ENCODE results near the gene GCGR.

DNA sequence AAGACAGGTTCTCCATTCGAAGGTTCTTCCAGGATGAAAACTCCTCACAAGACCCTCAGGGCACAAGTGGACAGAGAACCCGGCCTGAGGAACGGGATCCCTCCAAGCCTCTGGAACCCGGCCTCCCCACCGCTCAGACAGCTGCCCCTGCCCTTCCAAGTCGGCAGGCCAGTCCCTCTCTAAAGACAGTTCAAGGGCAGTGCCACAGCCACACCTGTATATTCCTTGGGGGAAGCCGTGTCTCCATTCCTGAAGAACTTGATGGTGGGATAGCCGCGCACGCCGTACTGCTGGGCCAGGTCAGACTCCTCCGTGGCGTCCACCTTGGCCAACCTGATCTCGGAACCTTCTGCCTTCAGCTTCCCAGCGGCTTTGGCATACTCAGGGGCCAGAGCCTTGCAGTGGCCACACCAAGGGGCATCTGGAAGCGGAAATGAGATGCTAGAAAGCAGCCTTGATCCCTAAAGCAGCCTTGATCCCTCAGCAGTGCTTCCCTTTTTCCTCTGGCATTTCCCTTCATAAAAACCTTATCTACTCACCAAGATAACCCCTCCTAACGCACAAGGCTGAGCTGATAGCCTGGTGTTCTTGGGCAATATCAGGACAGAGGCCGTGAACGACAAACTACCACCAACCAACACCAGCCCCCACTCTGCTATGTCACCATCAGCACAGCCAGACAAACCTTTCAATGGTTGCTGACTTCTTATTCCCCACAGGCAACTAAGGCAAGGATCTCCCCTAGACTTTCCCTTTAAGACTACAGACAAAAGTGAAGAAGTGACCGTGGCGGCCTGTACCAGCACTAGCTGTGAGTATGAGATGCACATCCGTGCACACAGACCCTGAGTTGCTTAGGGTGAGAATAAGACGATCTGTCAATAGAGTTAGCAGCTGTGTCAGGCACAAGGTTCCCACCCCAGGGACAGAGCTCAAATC lies 55.3 kb downstream of the GCGR start:
- TF ChIP-seq, protein P1, sequence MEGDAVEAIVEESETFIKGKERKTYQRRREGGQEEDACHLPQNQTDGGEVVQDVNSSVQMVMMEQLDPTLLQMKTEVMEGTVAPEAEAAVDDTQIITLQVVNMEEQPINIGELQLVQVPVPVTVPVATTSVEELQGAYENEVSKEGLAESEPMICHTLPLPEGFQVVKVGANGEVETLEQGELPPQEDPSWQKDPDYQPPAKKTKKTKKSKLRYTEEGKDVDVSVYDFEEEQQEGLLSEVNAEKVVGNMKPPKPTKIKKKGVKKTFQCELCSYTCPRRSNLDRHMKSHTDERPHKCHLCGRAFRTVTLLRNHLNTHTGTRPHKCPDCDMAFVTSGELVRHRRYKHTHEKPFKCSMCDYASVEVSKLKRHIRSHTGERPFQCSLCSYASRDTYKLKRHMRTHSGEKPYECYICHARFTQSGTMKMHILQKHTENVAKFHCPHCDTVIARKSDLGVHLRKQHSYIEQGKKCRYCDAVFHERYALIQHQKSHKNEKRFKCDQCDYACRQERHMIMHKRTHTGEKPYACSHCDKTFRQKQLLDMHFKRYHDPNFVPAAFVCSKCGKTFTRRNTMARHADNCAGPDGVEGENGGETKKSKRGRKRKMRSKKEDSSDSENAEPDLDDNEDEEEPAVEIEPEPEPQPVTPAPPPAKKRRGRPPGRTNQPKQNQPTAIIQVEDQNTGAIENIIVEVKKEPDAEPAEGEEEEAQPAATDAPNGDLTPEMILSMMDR (IDR thresholded peaks at IDR 0.05; ENCODE audit: low read depth, low read length): no peak
- TF ChIP-seq POLR2A (IDR thresholded peaks at IDR 0.05; ENCODE audit: extremely low read depth, insufficient read length): no peak
- TF ChIP-seq, protein P2, sequence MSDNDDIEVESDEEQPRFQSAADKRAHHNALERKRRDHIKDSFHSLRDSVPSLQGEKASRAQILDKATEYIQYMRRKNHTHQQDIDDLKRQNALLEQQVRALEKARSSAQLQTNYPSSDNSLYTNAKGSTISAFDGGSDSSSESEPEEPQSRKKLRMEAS (IDR thresholded peaks at IDR 0.05; ENCODE audit: low read depth, low read length): no peak
- no peak for TF ChIP-seq MYC (IDR thresholded peaks at IDR 0.05; ENCODE audit: low read depth, low read length)

Measured in NB4 (cell line).